A673 (cell line): ENCODE measurements around the gene BHLHE23. TPM values are rescaled to one million over a fixed set of nuclear protein-coding genes. Genes with fewer than 3 reads are reported as not detected.

Source experiments
- BruUV-seq: library from RNA; stranded (reverse); fragments of 400-500 nt; replicated peaks from 2 replicates; lab custom pipeline; 2021; lab: Mats Ljungman, UMichigan
- CTCF ChIA-PET: fragments of 300-600 bp; sonication (Branson Sonifier 250); formaldehyde crosslinking; loops from one replicate; lab custom pipeline; 2022; ENCODE audit warnings: antibody characterized with exemption; lab: Charles Lee
- POLR2A ChIA-PET: fragments of 300-600 bp; sonication (Branson Sonifier 250); formaldehyde crosslinking; loops from one replicate; lab custom pipeline; 2022; ENCODE audit warnings: antibody characterized with exemption; ENCODE audit not compliant: low non-redundant PET; lab: Charles Lee
- DNase-seq: peaks from one replicate; pipeline ENCODE4 v3.0.0-alpha.2; 2015; ENCODE audit warnings: low spot score
- H3K27ac ChIP-seq: fragments of 200-600 bp; sonication (generic); 2 replicates; pipeline ENCODE4 v1.5.1; 2016; ENCODE audit warnings: mixed run types, low read depth, mild to moderate bottlenecking, mixed read lengths, antibody characterized with exemption, low read length; ENCODE audit not compliant: poor library complexity, severe bottlenecking
- H3K27me3 ChIP-seq: fragments of 200-600 bp; sonication (generic); replicated peaks from 2 replicates; pipeline ENCODE4 v1.6.1; 2017; ENCODE audit warnings: mixed run types, low read depth, mild to moderate bottlenecking, mixed read lengths, antibody characterized with exemption, low read length; ENCODE audit not compliant: insufficient read depth, poor library complexity
- H3K36me3 ChIP-seq: fragments of 200-600 bp; sonication (generic); 2 replicates; pipeline ENCODE4 v1.6.1; 2016; ENCODE audit warnings: mixed run types, mild to moderate bottlenecking, mixed read lengths, antibody characterized with exemption, low read length; ENCODE audit not compliant: insufficient read depth, poor library complexity, severe bottlenecking
- H3K4me1 ChIP-seq: fragments of 200-600 bp; sonication (generic); 2 replicates; pipeline ENCODE4 v1.6.1; 2017; ENCODE audit warnings: mixed run types, mild to moderate bottlenecking, mixed read lengths, antibody characterized with exemption, low read length; ENCODE audit not compliant: insufficient read depth, poor library complexity, severe bottlenecking
- H3K4me3 ChIP-seq: fragments of 200-600 bp; sonication (generic); 2 replicates; pipeline ENCODE4 v1.5.1; 2016; ENCODE audit warnings: low read depth, mixed run types, mild to moderate bottlenecking, mixed read lengths, low read length; ENCODE audit not compliant: poor library complexity, severe bottlenecking
- H3K9me3 ChIP-seq: fragments of 200-600 bp; sonication (generic); 2 replicates; pipeline ENCODE4 v1.6.1; 2016; ENCODE audit warnings: mixed run types, low read depth, mild to moderate bottlenecking, mixed read lengths, antibody characterized with exemption, low read length; ENCODE audit not compliant: poor library complexity, severe bottlenecking
- CTCF ChIP-seq: fragments of 300-800, 200-600 bp; sonication (generic); conservative IDR thresholded peaks from 2 replicates; pipeline ENCODE4 v1.5.1; 2017; ENCODE audit warnings: low read depth, mild to moderate bottlenecking, antibody characterized with exemption, low read length, moderate library complexity, mixed read lengths
- EZH2 ChIP-seq: fragments of 200-600 bp; sonication (generic); IDR thresholded peaks from 2 replicates; pipeline ENCODE4 v1.6.1; 2017; ENCODE audit warnings: borderline replicate concordance, low read depth, mild to moderate bottlenecking, mixed read lengths, antibody characterized with exemption, low read length; ENCODE audit not compliant: poor library complexity, severe bottlenecking
- intact Hi-C: fragments of 100-400 bp; cut with micrococcal nuclease; formaldehyde crosslinking; loops from one replicate; pipeline ENCODE4 v1.10.0; 2022; ENCODE audit not compliant: unreplicated experiment
- total RNA-seq: library from RNA; stranded (reverse); gene quantifications from 2 replicates; pipeline ENCODE4 v1.2.3, GENCODE V29; 2021

BHLHE23 gene
- total RNA-seq, 1 experiment from 2014 or later: not detected

GRCh38 chr20:62975812-62976508, 30.8 kb downstream of the BHLHE23 start:
- Histone ChIP-seq H3K9me3 (no peaks in the 10 kb centered on the region), H3K27ac (no peak overlapping the region), H3K36me3 (no peaks in the 10 kb centered on the region), H3K27me3 (peaks cover 63% of the 10 kb centered on the region), H3K4me1 (peaks cover 10% of the 10 kb centered on the region), H3K4me3 (no peak overlapping the region)
- no peak for TF ChIP-seq EZH2
- no peak for TF ChIP-seq CTCF
- ChIA-PET POLR2A (no interaction called here), CTCF (interaction anchor here (0.6 kb wide), 1 partner anchor 295 kb away, joined by 7 read pairs; no protein-coding TSS in a partner anchor)
- no TSS peak for BruUV-seq
- intact Hi-C loops: no loop called here
- DNase-seq: no peak

GRCh38 chr20:62975251-62975760, 31.5 kb downstream of the BHLHE23 start:
- peaks cover 56% of the 10 kb centered on the region for H3K27me3 ChIP-seq
- H3K36me3 ChIP-seq: no peaks in the 10 kb centered on the region
- peaks cover 3% of the 10 kb centered on the region for H3K4me1 ChIP-seq
- no peak overlapping the region for H3K27ac ChIP-seq
- TF ChIP-seq CTCF (no peak), EZH2 (no peak)
- intact Hi-C loops: no loop called here
- BruUV-seq: no TSS peak
- POLR2A ChIA-PET: no interaction called here
- CTCF ChIA-PET: interaction anchor here (0.6 kb wide), 1 partner anchor 295 kb away, joined by 7 read pairs; no protein-coding TSS in a partner anchor
- H3K4me3 ChIP-seq: no peak overlapping the region
- no peak for DNase-seq
- no peaks in the 10 kb centered on the region for H3K9me3 ChIP-seq

- intact Hi-C loops: loop anchor here (1.0 kb wide), 1 partner anchor 36 kb away; no protein-coding TSS in a partner anchor
- TF ChIP-seq CTCF (no peak), EZH2 (no peak)
- BruUV-seq: no TSS peak
- CTCF ChIA-PET: interaction anchor here (0.5 to 1.4 kb wide), 12 partner anchors 8 to 679 kb away, joined by 3 to 27 read pairs (median 3); partner anchors contain the start of gene BHLHE23
- no peak for DNase-seq
- no peaks in the 10 kb centered on the region for H3K36me3 ChIP-seq
- no peak overlapping the region for H3K4me3 ChIP-seq
- H3K4me1 ChIP-seq: no peaks in the 10 kb centered on the region
- POLR2A ChIA-PET: no interaction called here
- no peaks in the 10 kb centered on the region for H3K9me3 ChIP-seq
- no peak overlapping the region for H3K27ac ChIP-seq
- peaks cover 39% of the 10 kb centered on the region for H3K27me3 ChIP-seq
These were observed 33.7 kb downstream of the BHLHE23 start for GRCh38 chr20:62972845-62973745.
